K562 treated with DMSO at 1 percent for 24 hours (cell line): ENCODE results near the gene NSUN6. TPM values are rescaled to one million over a fixed set of nuclear protein-coding genes. Genes with fewer than 3 reads are reported as not detected.

Experiments
- total RNA-seq: library from RNA; unstranded; fragments of 300-600 nt; gene quantifications from 2 replicates; pipeline ENCODE4 v1.2.3, GENCODE V29; 2022; ENCODE audit warnings: low read depth; ENCODE audit not compliant: insufficient read depth

NSUN6 gene, protein sequence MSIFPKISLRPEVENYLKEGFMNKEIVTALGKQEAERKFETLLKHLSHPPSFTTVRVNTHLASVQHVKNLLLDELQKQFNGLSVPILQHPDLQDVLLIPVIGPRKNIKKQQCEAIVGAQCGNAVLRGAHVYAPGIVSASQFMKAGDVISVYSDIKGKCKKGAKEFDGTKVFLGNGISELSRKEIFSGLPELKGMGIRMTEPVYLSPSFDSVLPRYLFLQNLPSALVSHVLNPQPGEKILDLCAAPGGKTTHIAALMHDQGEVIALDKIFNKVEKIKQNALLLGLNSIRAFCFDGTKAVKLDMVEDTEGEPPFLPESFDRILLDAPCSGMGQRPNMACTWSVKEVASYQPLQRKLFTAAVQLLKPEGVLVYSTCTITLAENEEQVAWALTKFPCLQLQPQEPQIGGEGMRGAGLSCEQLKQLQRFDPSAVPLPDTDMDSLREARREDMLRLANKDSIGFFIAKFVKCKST
- total RNA-seq = 5.2 and 5.5 TPM in 2 replicates

DNA sequence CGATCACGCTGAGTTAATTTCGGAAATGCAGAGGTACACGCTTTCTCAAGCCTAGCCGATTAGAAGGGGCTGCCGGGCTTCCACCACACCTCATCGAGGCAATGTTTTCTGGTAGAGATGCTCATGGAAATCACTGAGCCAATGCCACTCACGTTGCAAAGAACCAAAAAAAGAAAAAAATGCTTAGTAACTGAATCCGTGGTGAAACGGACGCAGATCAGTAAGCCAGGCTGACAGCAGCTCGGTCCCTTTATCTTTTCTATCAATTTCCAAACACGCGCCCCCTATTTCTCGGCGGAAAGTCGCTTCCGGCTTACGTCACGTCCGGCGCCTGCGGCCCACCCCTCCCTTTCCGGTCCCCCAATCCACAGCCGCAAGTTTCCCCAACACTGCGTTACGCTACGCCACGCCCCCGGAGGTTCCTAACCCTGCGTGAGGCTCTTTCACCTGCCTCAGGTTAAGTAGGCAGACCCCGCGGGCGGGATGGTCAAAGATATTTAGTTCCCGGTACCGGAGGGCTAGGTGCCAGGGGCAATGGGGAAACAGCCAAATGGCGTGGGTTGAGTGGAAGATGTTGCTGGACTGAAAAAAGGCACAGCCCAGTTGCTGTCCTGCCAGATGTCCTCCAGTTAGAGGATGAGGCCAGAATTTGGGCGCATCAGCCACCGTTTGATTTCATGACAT lies at the start of gene NSUN6:
Gene NSUN6, minus strand, starts transcription at position 264 of the 684 bp plus-strand sequence. CDS start 384 bp downstream, outside the sequence.

DNA sequence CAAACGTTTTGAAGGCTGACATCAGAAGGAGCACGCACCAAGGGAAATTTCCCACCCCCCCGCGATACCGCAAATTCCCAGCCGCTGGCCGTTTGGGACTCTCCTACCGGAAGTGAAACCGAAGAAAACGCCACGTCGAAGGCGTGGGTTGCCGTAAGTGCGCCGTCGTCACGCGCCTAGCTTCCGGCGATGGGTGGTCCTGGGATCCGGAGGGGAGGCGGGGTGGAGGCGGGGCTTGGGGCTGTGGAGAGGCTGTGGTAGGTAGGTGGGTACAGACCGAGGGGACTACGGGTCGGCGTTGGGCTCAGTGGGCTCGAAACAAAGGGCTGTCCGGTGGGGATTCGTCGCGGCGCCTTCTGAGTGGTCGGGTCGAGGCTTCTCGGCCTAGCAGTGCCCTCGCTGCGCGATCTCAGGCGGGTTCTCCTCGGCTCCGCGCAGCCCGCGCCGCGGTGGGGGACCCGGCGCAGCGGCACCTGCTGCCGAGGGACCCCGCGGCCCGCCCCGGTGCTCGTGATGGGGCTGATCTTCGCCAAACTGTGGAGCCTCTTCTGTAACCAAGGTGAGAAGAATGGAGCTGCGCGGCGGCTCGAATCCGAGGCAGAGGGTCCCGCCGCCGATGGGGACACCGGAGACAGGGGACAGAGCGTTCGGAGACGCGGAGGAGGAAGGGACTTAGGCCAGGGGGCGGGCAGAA lies 7.9 kb upstream of the NSUN6 start, which contains the start of gene ARL5B:
Gene ARL5B, plus strand, starts transcription at position 307 of the 694 bp plus-strand sequence. Its CDS starts 207 bp downstream, at position 514.

Other genes with a start within 250 kb of the NSUN6 start
- 6.0 and 7.3 TPM in 2 replicates for gene ARL5B, start 7.8 kb upstream of the NSUN6 start, total RNA-seq